Esophagus squamous epithelium (tissue), 4 donors: ENCODE results near the gene HS3ST3A1.

Source experiments
- CTCF ChIP-seq, 6 experiments: fragments of 450-650 bp in 4 of 6; fragments of 200-600 bp in 2 of 6; sonication (generic) in 2 of 6; IDR thresholded peaks; one replicate each; pipeline ENCODE4 v1.5.1; 2016 to 2019; ENCODE audit warnings: antibody characterized with exemption in 6 of 6, mild to moderate bottlenecking in 4 of 6, moderate library complexity in 4 of 6
- POLR2A ChIP-seq, 4 donors: fragments of 450-650 bp; IDR thresholded peaks; one replicate each; pipeline ENCODE4 v1.6.1; 2017; ENCODE audit warnings: antibody characterized with exemption in 4 of 4, mild to moderate bottlenecking in 4 of 4, moderate library complexity in 3 of 4

GRCh38 chr17:13525876-13526275, 75.9 kb downstream of the HS3ST3A1 start:
- TF ChIP-seq CTCF (IDR thresholded peaks at IDR 0.05), result no peak
- TF ChIP-seq POLR2A (IDR thresholded peaks at IDR 0.05), result no peak
